CD14-positive monocyte (primary cell): ENCODE results near the gene KIAA0232. TPM values are rescaled to one million over a fixed set of nuclear protein-coding genes. Genes with fewer than 3 reads are reported as not detected.

Source experiments
- DNase-seq, 3 donors: peaks; one replicate each; pipeline ENCODE4 v3.0.0-alpha.2; 2011 to 2022
- H2AFZ ChIP-seq: 2 replicates; pipeline ENCODE4 v1.6.0; 2012; ENCODE audit warnings: mild to moderate bottlenecking, low read depth, low read length, inconsistent platforms; ENCODE audit not compliant: insufficient read depth, poor library complexity, severe bottlenecking
- H3K27ac ChIP-seq, 2 donors: 1 replicate in 1 of 2; 2 replicates in 1 of 2; pipeline ENCODE4 v1.5.1; 2012 to 2013; ENCODE audit warnings: low read length in 2 of 2, control low read depth in 1 of 2, inconsistent platforms in 1 of 2, low read depth in 1 of 2, mild to moderate bottlenecking in 1 of 2
- H3K27me3 ChIP-seq, 2 donors: one replicate each; pipeline versions ENCODE4 v1.6.0 to v1.6.1; 2011 to 2013; ENCODE audit warnings: low read length in 2 of 2; ENCODE audit not compliant: control insufficient read depth in 2 of 2, insufficient read depth in 2 of 2
- H3K36me3 ChIP-seq, 2 donors: replicated peaks in 1 of 2; 1 replicate in 1 of 2; 2 replicates in 1 of 2; pipeline versions ENCODE4 v1.5.1 to v1.6.1; 2012 to 2013; ENCODE audit warnings: low read length in 2 of 2, control low read depth in 1 of 2, inconsistent platforms in 1 of 2, mild to moderate bottlenecking in 1 of 2; ENCODE audit not compliant: insufficient read depth in 2 of 2, control insufficient read depth in 1 of 2
- H3K4me1 ChIP-seq, 2 donors: 1 replicate in 1 of 2; 2 replicates in 1 of 2; pipeline versions ENCODE4 v1.5.1 to v1.6.1; 2012 to 2013; ENCODE audit warnings: low read length in 2 of 2, control low read depth in 1 of 2, inconsistent platforms in 1 of 2, mild to moderate bottlenecking in 1 of 2, moderate library complexity in 1 of 2; ENCODE audit not compliant: insufficient read depth in 2 of 2, control insufficient read depth in 1 of 2
- H3K4me2 ChIP-seq: replicated peaks from 2 replicates; pipeline ENCODE3; 2012; ENCODE audit warnings: low read length, moderate library complexity, mild to moderate bottlenecking; ENCODE audit not compliant: poor library complexity, severe bottlenecking; ENCODE audit errors: extremely low read depth
- H3K4me3 ChIP-seq, 3 experiments: fragments of 200-600 bp in 1 of 3; sonication (generic) in 1 of 3; replicated peaks in 1 of 3; 1 replicate in 2 of 3; 2 replicates in 1 of 3; pipeline ENCODE4 v1.5.1; 2011 to 2013; ENCODE audit warnings: low read length in 3 of 3, mild to moderate bottlenecking in 3 of 3, control low read depth in 2 of 3, low read depth in 2 of 3, inconsistent platforms in 1 of 3, moderate library complexity in 1 of 3
- H3K79me2 ChIP-seq: 2 replicates; pipeline ENCODE4 v1.6.0; 2012; ENCODE audit warnings: mild to moderate bottlenecking, control low read depth, inconsistent platforms, low read length, moderate library complexity; ENCODE audit not compliant: insufficient read depth
- H3K9ac ChIP-seq: 2 replicates; pipeline ENCODE4 v1.6.0; 2017; ENCODE audit warnings: low read length, mild to moderate bottlenecking; ENCODE audit not compliant: insufficient read depth, poor library complexity, severe bottlenecking
- H3K9me3 ChIP-seq, 2 donors: replicated peaks in 1 of 2; 1 replicate in 1 of 2; 2 replicates in 1 of 2; pipeline versions ENCODE4 v1.5.1 to v1.6.1; 2012 to 2013; ENCODE audit warnings: low read length in 2 of 2, control low read depth in 1 of 2; ENCODE audit not compliant: control insufficient read depth in 1 of 2, insufficient read depth in 1 of 2
- H4K20me1 ChIP-seq: 2 replicates; pipeline ENCODE4 v1.6.0; 2012; ENCODE audit warnings: mild to moderate bottlenecking, low read length, control low read depth, moderate library complexity; ENCODE audit not compliant: insufficient read depth
- H3K27ac Mint-ChIP-seq, 7 donors: one replicate each; pipeline ENCODE4 v1.8.0; 2020; ENCODE audit warnings: mild to moderate bottlenecking in 7 of 7, mixed read lengths in 7 of 7, moderate library complexity in 6 of 7, inconsistent platforms in 2 of 7
- H3K27me3 Mint-ChIP-seq, 3 donors: one replicate each; pipeline ENCODE4 v1.8.0; 2021 to 2022; ENCODE audit warnings: low read depth in 3 of 3, mild to moderate bottlenecking in 3 of 3, mixed read lengths in 3 of 3, moderate library complexity in 3 of 3, inconsistent platforms in 1 of 3
- H3K36me3 Mint-ChIP-seq, 2 donors: one replicate each; pipeline ENCODE4 v1.8.0; 2020; ENCODE audit warnings: mixed read lengths in 2 of 2, inconsistent platforms in 1 of 2, mild to moderate bottlenecking in 1 of 2
- H3K4me1 Mint-ChIP-seq: one replicate; pipeline ENCODE4 v1.8.0; 2020; ENCODE audit warnings: mild to moderate bottlenecking, mixed read lengths
- H3K4me3 Mint-ChIP-seq, 2 donors: one replicate each; pipeline ENCODE4 v1.8.0; 2020; ENCODE audit warnings: mild to moderate bottlenecking in 2 of 2, mixed read lengths in 2 of 2, moderate library complexity in 1 of 2
- H3K9me3 Mint-ChIP-seq, 7 donors: one replicate each; pipeline ENCODE4 v1.8.0; 2020 to 2022; ENCODE audit warnings: mixed read lengths in 7 of 7, mild to moderate bottlenecking in 6 of 7, moderate library complexity in 6 of 7, inconsistent platforms in 2 of 7
- WGBS: methylation state at CpG from one replicate; pipeline ENCODE4 v1.1.5; 2013; ENCODE audit warnings: missing lambda C conversion rate; ENCODE audit not compliant: insufficient coverage; 5-methylcytosine and 5-hydroxymethylcytosine counted together
- intact Hi-C, 2 donors: fragments of 100-400 bp; cut with micrococcal nuclease; formaldehyde crosslinking; loops; one replicate each; pipeline versions ENCODE4 v1.15.0 to v1.15.1; 2023
- polyA plus RNA-seq, 3 donors: library from polyadenylated mRNA; depleted of rRNA in 1 of 3; unstranded in 2 of 3; stranded (reverse) in 1 of 3; fragments of 300-500 nt in 2 of 3; fragments of >200 nt in 1 of 3; fragmentation: Illumina TruSeq in 2 of 3; gene quantifications; 1 replicate in 2 of 3; 2 replicates in 1 of 3; pipeline ENCODE4 v1.2.3, GENCODE V29; 2012 to 2021
- TF ChIP-seq, protein P1 (sequence below): fragments of 200-600 bp; IDR thresholded peaks from one replicate; pipeline ENCODE4 v1.8.0; 2022; ENCODE audit warnings: antibody characterized with exemption, mild to moderate bottlenecking

Gene KIAA0232
- polyA plus RNA-seq, 3 donors: 12.3 to 27.3 (median 20.6) TPM

DNA sequence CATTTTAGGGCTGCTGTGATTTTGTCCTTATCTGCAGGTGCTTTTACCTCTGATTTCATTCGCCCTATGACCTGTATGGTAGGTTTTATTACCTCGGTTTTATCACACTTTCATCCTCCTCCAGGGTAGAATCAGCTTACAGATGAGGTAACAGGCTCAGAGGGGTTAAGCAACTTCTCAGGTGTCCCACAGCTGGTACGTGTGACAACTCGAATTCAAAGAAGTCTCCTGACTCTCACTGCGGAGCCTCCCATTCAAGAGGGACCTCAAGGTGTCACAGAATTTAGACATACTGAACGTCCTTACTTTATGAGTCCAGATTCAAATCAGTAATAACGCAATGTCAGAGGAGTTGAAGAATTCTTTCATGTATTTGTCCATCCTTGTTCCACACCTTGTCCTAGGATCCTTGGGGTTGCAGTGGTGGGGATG, 12.5 kb upstream of the KIAA0232 start:
- Histone ChIP-seq H3K36me3 (no peaks in the 10 kb centered on the region), H3K4me3 (no peak overlapping the region), H3K27me3 (no peaks in the 10 kb centered on the region), H2AFZ (no peak overlapping the region), H3K4me2 (no peak overlapping the region), H3K27ac (no peak overlapping the region), H3K79me2 (no peaks in the 10 kb centered on the region), H3K9me3 (no peaks in the 10 kb centered on the region), H3K4me1 (peaks cover 31 to 34% of the 10 kb centered on the region in 2 donors), H3K9ac (no peak overlapping the region), H4K20me1 (no peaks in the 10 kb centered on the region)
- TF ChIP-seq, protein P1, sequence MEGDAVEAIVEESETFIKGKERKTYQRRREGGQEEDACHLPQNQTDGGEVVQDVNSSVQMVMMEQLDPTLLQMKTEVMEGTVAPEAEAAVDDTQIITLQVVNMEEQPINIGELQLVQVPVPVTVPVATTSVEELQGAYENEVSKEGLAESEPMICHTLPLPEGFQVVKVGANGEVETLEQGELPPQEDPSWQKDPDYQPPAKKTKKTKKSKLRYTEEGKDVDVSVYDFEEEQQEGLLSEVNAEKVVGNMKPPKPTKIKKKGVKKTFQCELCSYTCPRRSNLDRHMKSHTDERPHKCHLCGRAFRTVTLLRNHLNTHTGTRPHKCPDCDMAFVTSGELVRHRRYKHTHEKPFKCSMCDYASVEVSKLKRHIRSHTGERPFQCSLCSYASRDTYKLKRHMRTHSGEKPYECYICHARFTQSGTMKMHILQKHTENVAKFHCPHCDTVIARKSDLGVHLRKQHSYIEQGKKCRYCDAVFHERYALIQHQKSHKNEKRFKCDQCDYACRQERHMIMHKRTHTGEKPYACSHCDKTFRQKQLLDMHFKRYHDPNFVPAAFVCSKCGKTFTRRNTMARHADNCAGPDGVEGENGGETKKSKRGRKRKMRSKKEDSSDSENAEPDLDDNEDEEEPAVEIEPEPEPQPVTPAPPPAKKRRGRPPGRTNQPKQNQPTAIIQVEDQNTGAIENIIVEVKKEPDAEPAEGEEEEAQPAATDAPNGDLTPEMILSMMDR: no peak
- H3K4me3 Mint-ChIP-seq: no peak overlapping the region
- H3K36me3 Mint-ChIP-seq: no peaks in the 10 kb centered on the region
- intact Hi-C loops: no loop called here
- H3K27me3 Mint-ChIP-seq: peaks cover 6 to 8% (median 6%) of the 10 kb centered on the region in 3 donors
- peaks cover 0 to 7% (median 3%) of the 10 kb centered on the region in 7 donors for H3K9me3 Mint-ChIP-seq
- H3K4me1 Mint-ChIP-seq: peaks cover 29% of the 10 kb centered on the region
- H3K27ac Mint-ChIP-seq: peak overlapping the region in 1 of 7 donors; percentile 46
- no peak for DNase-seq
- 90% methylated on average over 5 of the region's 7 CpGs for WGBS

DNA sequence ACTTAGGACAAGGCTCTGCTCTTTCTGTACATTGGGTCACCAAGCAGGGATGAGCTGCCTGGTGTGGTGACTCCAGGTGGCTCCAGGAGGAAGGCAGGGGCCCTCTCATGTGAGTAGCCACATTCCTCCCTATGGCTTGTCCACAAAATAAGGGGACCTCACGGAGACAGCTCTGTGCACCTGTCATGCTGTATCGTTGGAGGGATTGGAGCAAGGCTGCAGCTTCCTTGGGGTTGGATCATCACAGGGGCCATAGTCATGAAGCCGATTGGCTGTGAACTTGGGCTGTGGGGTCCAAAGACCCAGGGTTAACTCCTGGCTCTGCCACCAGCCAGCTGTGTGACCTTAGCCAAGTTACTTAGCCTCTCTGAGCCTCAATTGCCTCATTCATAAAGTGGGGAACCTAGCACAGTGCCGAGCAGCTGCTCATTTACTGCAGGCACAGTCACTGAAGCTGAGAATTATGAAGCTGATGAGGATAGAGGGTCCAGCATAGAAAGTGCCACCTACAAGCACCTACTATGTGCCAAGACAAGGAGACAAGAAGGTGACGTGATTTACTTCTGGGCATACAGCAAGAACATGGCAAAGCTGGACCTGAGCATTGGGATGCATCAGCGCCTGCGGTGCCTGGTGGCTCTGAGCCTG, 11.8 kb upstream of the KIAA0232 start:
- peaks cover 38 to 41% of the 10 kb centered on the region in 2 donors for H3K4me1 ChIP-seq
- H3K4me3 ChIP-seq: no peak overlapping the region
- Mint-ChIP-seq H3K27me3 (peaks cover 6% of the 10 kb centered on the region in 3 donors), H3K36me3 (no peaks in the 10 kb centered on the region), H3K27ac (no peak overlapping the region), H3K4me1 (peaks cover 36% of the 10 kb centered on the region), H3K4me3 (no peak overlapping the region), H3K9me3 (peaks cover 0 to 7% (median 5%) of the 10 kb centered on the region in 7 donors)
- TF ChIP-seq, protein P1: no peak
- no peak overlapping the region for H3K27ac ChIP-seq
- H3K36me3 ChIP-seq: no peaks in the 10 kb centered on the region
- H3K9ac ChIP-seq: no peak overlapping the region
- no peaks in the 10 kb centered on the region for H4K20me1 ChIP-seq
- H3K9me3 ChIP-seq: no peaks in the 10 kb centered on the region
- H3K27me3 ChIP-seq: no peaks in the 10 kb centered on the region
- H2AFZ ChIP-seq: no peak overlapping the region
- intact Hi-C loops: no loop called here
- WGBS: 100% methylated on average over 5 of the region's 7 CpGs
- DNase-seq: no peak
- H3K4me2 ChIP-seq: no peak overlapping the region
- H3K79me2 ChIP-seq: no peaks in the 10 kb centered on the region
